ENCODE measurements around the gene CIPC.

CIPC gene

GRCh38 chr14:77071938-77072388 lies 26.1 kb upstream of the CIPC start:
- FAIRE-seq, result no peak

GRCh38 chr14:77074969-77075368 lies 23.1 kb upstream of the CIPC start:
- no peak for FAIRE-seq

GRCh38 chr14:77076113-77076631 lies 21.9 kb upstream of the CIPC start:
- no peak for FAIRE-seq

- FAIRE-seq, result no peak
Observed at GRCh38 chr14:77077040-77077439, 21.0 kb upstream of the CIPC start.

- no peak for FAIRE-seq
Observed at GRCh38 chr14:77082356-77082755, 15.7 kb upstream of the CIPC start.

GRCh38 chr14:77083082-77083481 lies 15.0 kb upstream of the CIPC start:
- FAIRE-seq, result no peak

- FAIRE-seq, result no peak
Observed at GRCh38 chr14:77084985-77085384, 13.1 kb upstream of the CIPC start.

GRCh38 chr14:77085538-77085937 lies 12.5 kb upstream of the CIPC start:
- no peak for FAIRE-seq

GRCh38 chr14:77086017-77086727 lies 11.9 kb upstream of the CIPC start:
- no peak for FAIRE-seq

GRCh38 chr14:77086951-77087350 lies 11.1 kb upstream of the CIPC start:
- FAIRE-seq, result no peak

GRCh38 chr14:77087631-77088030 lies 10.4 kb upstream of the CIPC start:
- no peak for FAIRE-seq

- no peak for FAIRE-seq
Observed at GRCh38 chr14:77088219-77088618, 9.8 kb upstream of the CIPC start.

- no peak for FAIRE-seq
Observed at GRCh38 chr14:77088645-77089044, 9.4 kb upstream of the CIPC start.

GRCh38 chr14:77091518-77091917 lies 6.5 kb upstream of the CIPC start:
- FAIRE-seq, result no peak

GRCh38 chr14:77092676-77093075 lies 5.4 kb upstream of the CIPC start:
- no peak for FAIRE-seq

GRCh38 chr14:77094672-77095284 lies 3.3 kb upstream of the CIPC start:
- FAIRE-seq, result no peak

GRCh38 chr14:77097006-77097699 lies 905 bp upstream of the CIPC start:
- no peak for FAIRE-seq

GRCh38 chr14:77098529-77099353 lies 683 bp downstream of the CIPC start:
- FAIRE-seq, result no peak

- no peak for FAIRE-seq
Observed at GRCh38 chr14:77099425-77100167, 1.5 kb downstream of the CIPC start.

GRCh38 chr14:77100961-77101360 lies 2.9 kb downstream of the CIPC start:
- no peak for FAIRE-seq

- FAIRE-seq, result no peak
Observed at GRCh38 chr14:77102154-77102553, 4.1 kb downstream of the CIPC start.

- no peak for FAIRE-seq
Observed at GRCh38 chr14:77103475-77103874, 5.4 kb downstream of the CIPC start.

Data from TTC549 (cell line).